GM10847 (cell line): Measurements from ENCODE around the gene IL18RAP.

Experiments
- POLR2A ChIP-seq: IDR thresholded peaks from 2 replicates; pipeline ENCODE4 v1.6.1; 2011; ENCODE audit not compliant: insufficient read length; ENCODE audit errors: extremely low read depth

Gene IL18RAP

DNA sequence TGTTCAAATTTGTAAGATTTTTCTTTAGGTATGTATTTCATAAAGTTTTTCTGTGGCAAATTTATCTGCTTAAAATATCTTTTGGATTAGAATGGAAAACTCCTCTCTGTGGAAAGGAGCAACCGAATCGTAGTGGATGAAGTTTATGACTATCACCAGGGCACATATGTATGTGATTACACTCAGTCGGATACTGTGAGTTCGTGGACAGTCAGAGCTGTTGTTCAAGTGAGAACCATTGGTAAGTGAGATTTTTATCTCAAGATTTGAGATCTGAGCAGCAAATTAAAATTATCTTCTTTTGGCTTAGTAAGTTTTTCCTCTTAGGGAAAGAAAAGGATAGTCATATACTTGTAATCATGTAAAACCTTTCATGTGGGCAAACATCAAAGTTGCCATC, 14.2 kb downstream of the IL18RAP start:
- no peak for TF ChIP-seq POLR2A

GRCh38 chr2:102438111-102438510, 15.2 kb downstream of the IL18RAP start:
- TF ChIP-seq POLR2A = no peak

GRCh38 chr2:102438578-102438977, 15.6 kb downstream of the IL18RAP start:
- TF ChIP-seq POLR2A = no peak

GRCh38 chr2:102439065-102439695, 16.2 kb downstream of the IL18RAP start:
- no peak for TF ChIP-seq POLR2A

- TF ChIP-seq POLR2A = no peak
Measured at GRCh38 chr2:102442967-102443828, 20.2 kb downstream of the IL18RAP start.

GRCh38 chr2:102444233-102444632, 21.3 kb downstream of the IL18RAP start:
- no peak for TF ChIP-seq POLR2A

DNA sequence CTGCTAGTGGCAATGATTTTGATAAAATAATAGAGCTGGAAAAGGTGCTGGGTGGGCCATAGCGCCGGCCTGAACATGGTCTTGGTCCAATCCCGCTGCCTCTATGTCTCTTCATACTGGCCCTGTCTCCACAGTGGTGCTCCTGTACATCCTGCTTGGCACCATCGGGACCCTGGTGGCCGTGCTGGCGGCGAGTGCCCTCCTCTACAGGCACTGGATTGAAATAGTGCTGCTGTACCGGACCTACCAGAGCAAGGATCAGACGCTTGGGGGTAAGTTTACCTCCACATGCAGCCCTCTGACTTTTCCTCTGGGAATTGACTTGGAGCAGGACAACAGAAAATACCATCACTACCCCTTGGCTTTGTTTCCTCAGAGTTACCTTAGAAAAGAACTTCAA, 24.0 kb downstream of the IL18RAP start:
- no peak for TF ChIP-seq POLR2A

GRCh38 chr2:102449370-102449974, 26.5 kb downstream of the IL18RAP start:
- TF ChIP-seq POLR2A = no peak

DNA sequence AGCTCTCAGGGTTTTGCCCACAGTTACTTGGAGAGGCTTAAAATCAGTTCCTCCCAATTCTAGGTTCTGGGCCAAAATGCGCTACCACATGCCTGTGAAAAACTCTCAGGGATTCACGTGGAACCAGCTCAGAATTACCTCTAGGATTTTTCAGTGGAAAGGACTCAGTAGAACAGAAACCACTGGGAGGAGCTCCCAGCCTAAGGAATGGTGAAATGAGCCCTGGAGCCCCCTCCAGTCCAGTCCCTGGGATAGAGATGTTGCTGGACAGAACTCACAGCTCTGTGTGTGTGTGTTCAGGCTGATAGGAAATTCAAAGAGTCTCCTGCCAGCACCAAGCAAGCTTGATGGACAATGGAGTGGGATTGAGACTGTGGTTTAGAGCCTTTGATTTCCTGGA, 29.0 kb downstream of the IL18RAP start:
- no peak for TF ChIP-seq POLR2A

DNA sequence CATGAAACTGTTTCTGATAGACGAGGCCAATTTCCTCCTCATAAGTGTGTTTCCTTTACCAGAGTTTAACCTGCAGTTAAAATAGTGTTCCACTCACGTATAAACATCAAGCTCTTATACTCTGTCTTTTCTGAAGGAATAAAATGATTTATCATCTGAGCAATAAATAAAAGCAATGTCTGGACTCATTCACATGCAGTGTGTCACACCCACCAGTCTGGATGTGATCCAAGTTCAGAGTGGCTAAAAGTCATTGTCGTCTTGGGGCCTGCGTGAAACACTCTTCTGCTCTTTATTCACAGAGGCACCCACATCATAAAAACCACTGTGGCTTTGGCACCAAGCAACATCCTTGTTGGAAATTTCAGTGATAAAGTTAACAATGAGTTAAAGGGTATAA, 30.5 kb downstream of the IL18RAP start:
- TF ChIP-seq POLR2A = no peak

DNA sequence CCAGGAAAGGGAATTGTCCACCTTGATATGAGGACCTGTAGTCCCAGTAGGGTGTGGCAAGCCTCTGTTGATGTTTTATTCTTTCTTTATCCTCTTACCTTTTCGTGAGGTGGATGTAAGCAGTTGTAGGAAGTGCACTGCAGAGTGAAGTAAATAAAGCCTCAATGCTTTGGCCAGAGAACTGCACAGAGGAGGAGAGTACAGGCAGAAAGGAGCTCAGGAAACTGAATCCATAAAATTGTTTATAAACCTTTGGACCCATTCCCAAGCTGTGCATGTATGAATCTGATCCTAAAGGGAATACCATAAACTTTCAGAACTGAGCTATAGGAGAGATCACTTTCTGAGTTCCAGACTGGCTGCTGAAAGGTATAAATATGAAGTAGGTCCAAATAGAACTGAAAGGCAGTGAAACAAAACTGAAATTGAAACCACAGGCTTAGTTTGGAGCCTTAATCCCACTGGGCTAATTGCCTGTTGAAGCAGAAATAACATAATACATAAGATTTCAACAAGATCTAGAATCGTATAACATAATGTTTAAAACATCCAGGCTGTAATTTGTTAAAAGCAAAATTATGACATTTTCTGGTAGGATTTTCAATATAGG, 32.2 kb downstream of the IL18RAP start:
- TF ChIP-seq POLR2A = no peak

- TF ChIP-seq POLR2A = no peak
Measured at GRCh38 chr2:102460467-102460866, 37.5 kb downstream of the IL18RAP start.

DNA sequence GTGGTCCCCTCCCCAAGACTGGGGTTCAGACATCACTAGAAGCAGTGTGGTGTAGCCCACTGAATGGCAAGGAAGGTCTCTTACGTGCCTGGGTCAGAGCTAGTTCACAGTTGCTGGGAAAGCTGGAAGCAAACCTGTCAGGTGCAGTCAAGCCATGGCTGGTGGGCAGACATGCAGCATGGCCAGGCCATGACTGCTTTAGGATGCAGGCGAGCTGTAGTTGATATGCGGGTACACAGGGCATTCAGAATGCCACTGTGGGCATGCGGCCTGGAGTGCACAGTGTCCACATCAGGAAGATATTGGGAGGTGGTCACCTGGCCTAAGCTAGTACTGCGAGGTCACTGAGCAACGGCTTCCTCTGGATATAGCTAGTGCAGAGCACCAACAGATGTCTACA, 38.2 kb downstream of the IL18RAP start:
- no peak for TF ChIP-seq POLR2A

DNA sequence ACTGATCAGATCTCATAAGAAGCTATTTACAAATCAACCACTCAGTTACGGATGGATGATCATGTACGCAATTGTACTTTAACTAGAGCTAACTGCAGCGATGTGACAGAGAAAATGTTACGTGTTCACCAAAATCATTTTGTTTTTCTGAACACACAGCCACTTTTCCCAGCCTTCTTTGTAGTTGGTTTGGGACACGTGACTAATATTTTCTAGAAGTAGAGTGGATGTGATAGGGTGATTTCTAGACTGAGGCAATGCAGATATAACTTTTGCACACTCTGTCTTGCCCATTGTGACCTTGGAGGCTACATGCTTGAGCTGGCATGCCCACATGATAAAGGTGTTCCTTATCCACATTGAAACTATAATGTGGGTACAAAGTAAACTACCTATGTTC, 40.2 kb downstream of the IL18RAP start:
- TF ChIP-seq POLR2A = no peak

DNA sequence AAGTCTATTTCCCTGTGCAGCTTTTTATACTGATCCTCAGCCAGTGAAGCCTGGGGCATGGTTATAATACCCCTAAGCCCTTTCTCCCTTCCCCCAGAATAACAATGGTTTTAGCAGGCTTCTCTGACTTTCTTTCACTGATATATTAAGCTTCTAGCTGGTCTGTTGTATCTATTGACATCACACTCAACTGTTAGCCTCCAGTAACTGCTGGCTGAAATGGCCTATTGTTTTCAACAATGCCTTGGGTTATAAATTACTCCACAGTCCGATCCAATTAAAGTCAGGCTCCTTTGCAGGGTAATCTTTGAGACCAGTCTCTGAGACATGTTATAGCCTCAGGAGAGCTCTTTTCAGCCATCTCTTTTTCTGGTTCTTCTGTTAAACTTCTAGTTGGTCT, 47.2 kb downstream of the IL18RAP start:
- TF ChIP-seq POLR2A = no peak

GRCh38 chr2:102473020-102473419, 50.1 kb downstream of the IL18RAP start, which contains the start of gene SLC9A4:
Gene SLC9A4 (plus strand): TSS chr2:102473226. CDS start chr2:102473760, 534 bp downstream.
- TF ChIP-seq POLR2A = no peak
